Lower lobe of right lung (tissue), 2 donors: ENCODE measurements around the gene CDK19. TPM values are rescaled to one million over a fixed set of nuclear protein-coding genes. Genes with fewer than 3 reads are reported as not detected.
A peak's percentile ranks its signal among the peaks of the same experiment; 100 is the strongest.
"Not testable (repeated sequence)": the region's sequence is repeated elsewhere in the genome, so short reads cannot be mapped to it uniquely, and the experiment has no call there.

ENCODE experiments used
- ATAC-seq, 2 donors: fragments of 200-7000 bp; cut with Tn5 transposase; one replicate each; pipeline ENCODE4 v1.9.1; 2020 to 2022; ENCODE audit warnings: mild to moderate bottlenecking in 2 of 2, moderate library complexity in 2 of 2
- DNase-seq: peaks from one replicate; pipeline ENCODE4 v3.0.0-alpha.2; 2020
- H3K27ac ChIP-seq: fragments of 200-600 bp; one replicate; pipeline ENCODE4 v1.8.0; 2022
- H3K27me3 ChIP-seq: fragments of 200-600 bp; one replicate; pipeline ENCODE4 v1.8.0; 2022; ENCODE audit warnings: low read depth
- H3K36me3 ChIP-seq: fragments of 200-600 bp; one replicate; pipeline ENCODE4 v1.8.0; 2022; ENCODE audit warnings: mild to moderate bottlenecking
- H3K4me1 ChIP-seq: fragments of 200-600 bp; one replicate; pipeline ENCODE4 v1.8.0; 2022
- H3K4me3 ChIP-seq: fragments of 200-600 bp; one replicate; pipeline ENCODE4 v1.8.0; 2022; ENCODE audit warnings: mild to moderate bottlenecking
- H3K9me3 ChIP-seq: fragments of 200-600 bp; one replicate; pipeline ENCODE4 v1.8.0; 2022
- CTCF ChIP-seq: fragments of 200-600 bp; IDR thresholded peaks from one replicate; pipeline ENCODE4 v1.8.0; 2022; ENCODE audit warnings: antibody characterized with exemption, mild to moderate bottlenecking
- intact Hi-C: fragments of 100-400 bp; cut with DNase I; formaldehyde crosslinking; loops from one replicate; pipeline ENCODE4 v1.11.0; 2022
- total RNA-seq: library from RNA; stranded (reverse); fragmentation: NEBNext Ultra II Directional; extraction: Animal tissue kit (Norgen Biotek cat#: 25700); gene quantifications from one replicate; pipeline ENCODE4 v1.2.1, GENCODE V29; 2021
- donor health status: DM: no; HTN: yes; CAD: no; lungs with severe emphysema.

CDK19 gene
- total RNA-seq, 1 donor from 2014 or later = 26.0 TPM

DNA sequence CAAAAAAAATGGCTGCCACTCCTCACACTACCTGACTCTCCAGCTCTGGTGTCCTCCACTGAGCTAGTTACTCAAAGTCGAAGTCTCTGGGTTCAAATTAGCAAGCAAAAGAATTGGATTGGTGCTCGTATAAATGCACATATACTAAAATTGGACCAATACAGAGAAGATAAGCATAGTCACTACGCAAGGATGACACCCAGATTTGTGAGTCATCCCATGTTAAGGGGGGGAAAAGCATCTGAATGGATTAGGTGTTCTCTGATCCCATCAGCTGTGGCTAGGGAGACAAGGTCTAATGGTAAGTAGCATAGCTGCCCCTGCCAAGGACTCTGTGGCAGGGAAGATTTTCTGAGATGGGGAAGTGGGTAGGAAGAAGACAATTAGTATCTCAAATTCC is 41.0 kb upstream of the CDK19 start:
- no peak for ATAC-seq

DNA sequence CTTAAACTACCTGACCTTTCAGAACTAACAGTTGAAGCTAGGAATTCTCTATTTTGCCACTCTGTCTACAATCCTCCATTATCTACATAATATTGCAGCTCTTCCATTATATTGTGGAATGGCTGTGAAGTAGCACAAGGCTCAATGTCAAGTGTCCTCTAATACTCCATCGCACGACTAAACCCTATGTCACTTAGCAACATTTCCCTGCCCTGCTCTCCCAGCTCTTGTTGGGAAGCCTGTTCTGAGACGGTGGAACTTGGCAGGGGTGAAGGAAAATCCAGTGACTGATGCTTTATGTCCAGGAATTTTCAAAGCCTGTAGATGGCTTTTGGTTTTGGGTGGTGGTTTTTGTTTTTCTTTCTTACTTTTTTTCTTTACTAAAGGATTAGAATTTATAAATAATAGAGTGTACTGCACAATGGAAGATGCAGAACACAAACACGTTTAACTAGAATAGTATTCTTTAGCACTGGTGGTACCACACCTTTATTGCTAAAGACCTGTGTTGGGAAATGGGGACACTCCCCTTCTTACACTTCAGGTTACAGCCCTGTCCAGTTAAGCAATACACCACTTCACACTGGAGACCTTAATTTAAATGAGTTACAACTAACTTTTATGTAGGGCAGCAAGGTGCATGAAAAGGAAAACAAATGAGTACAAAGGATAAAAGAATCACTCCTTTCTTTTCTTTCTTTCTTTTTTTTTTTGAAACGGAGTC is 38.6 kb upstream of the CDK19 start:
- intact Hi-C loops = no loop called here
- Histone ChIP-seq H3K27ac (peak overlapping the region; percentile 72), H3K4me3 (no peak overlapping the region), H3K36me3 (no peaks in the 10 kb centered on the region), H3K9me3 (no peaks in the 10 kb centered on the region), H3K27me3 (no peaks in the 10 kb centered on the region), H3K4me1 (no peaks in the 10 kb centered on the region)
- no peak for TF ChIP-seq CTCF
- peak; percentile 88 to 89 for ATAC-seq
- DNase-seq = no peak

More for the DNA sequence above, 41.0 kb upstream of the CDK19 start:
- no peaks in the 10 kb centered on the region for H3K9me3 ChIP-seq
- DNase-seq = no peak
- peaks cover 9% of the 10 kb centered on the region for H3K4me1 ChIP-seq
- H3K27ac ChIP-seq = no peak overlapping the region
- H3K4me3 ChIP-seq = no peak overlapping the region
- H3K27me3 ChIP-seq = no peaks in the 10 kb centered on the region
- no peak for TF ChIP-seq CTCF
- intact Hi-C loops = no loop called here
- no peaks in the 10 kb centered on the region for H3K36me3 ChIP-seq

DNA sequence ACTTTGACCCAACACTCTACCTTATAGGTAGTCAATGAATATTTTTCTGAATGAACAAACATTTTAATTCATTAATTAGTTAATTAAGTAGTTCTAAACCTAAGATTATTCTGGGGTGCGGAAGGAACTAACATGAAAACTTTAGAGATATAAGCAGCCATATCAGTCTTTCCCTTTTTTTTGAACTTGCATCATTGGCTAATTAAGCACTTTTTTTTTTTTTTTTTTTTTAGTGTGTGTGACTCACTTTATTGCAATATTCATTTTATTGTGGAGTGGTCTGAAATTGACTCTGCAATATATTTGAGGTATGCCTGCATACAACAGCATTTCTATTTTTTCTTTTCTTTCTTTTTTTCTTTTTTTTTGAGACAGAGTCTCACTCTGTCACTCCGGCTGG is 37.5 kb upstream of the CDK19 start:
- H3K4me3 ChIP-seq = no peak overlapping the region
- peak overlapping the region; percentile 72 for H3K27ac ChIP-seq
- no peaks in the 10 kb centered on the region for H3K9me3 ChIP-seq
- H3K4me1 ChIP-seq = no peaks in the 10 kb centered on the region
- DNase-seq = no peak
- intact Hi-C loops = no loop called here
- no peak for ATAC-seq
- no peaks in the 10 kb centered on the region for H3K27me3 ChIP-seq
- TF ChIP-seq CTCF = no peak
- H3K36me3 ChIP-seq = no peaks in the 10 kb centered on the region

DNA sequence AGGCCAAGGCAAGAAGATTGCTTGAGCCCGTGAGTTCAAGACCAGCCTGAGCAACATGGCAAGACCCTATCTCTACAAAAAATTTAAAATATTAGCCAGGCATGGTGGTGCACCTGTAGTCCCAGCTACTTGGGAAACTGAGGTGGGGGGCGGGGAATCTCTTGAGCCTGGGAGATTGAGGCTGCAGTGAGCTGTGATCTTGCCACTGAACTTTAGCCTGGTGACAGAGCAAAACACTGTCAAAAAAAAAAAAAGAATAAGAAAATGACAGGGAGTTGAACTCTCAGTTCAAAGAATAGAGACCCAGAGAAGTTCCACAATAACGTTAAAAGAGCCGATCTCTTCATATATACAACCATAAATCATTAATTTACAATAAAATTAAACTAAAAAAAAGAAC is 34.5 kb upstream of the CDK19 start:
- H3K27me3 ChIP-seq = no peaks in the 10 kb centered on the region
- no peaks in the 10 kb centered on the region for H3K4me1 ChIP-seq
- no peak for DNase-seq
- no peaks in the 10 kb centered on the region for H3K9me3 ChIP-seq
- no peak for TF ChIP-seq CTCF
- H3K4me3 ChIP-seq = no peak overlapping the region
- intact Hi-C loops = no loop called here
- H3K36me3 ChIP-seq = no peaks in the 10 kb centered on the region
- no peak overlapping the region for H3K27ac ChIP-seq
- no peak for ATAC-seq

DNA sequence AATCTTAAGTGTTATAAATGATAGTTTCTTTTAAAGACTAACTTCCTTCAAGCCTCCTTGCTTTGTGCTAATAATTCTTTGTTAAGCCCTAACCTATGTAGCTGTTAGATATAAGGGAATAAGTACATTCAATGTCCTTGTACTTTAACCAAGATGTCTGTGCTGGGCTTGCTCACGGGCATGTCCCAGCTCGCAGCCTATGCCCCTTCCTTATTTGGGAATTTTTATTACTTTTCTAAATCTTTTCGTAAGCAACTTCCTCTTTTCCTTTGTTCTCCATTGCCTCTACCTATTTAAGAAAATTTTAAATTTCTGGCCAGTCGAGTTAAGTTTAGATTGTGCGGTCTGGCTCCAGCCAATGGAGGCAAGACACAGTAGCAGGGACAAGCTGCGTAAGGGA is 26.0 kb upstream of the CDK19 start:
- ATAC-seq = no peak
- no peaks in the 10 kb centered on the region for H3K27me3 ChIP-seq
- no peak for TF ChIP-seq CTCF
- no peak for DNase-seq
- no peaks in the 10 kb centered on the region for H3K36me3 ChIP-seq
- no peaks in the 10 kb centered on the region for H3K4me1 ChIP-seq
- no peak overlapping the region for H3K27ac ChIP-seq
- no peaks in the 10 kb centered on the region for H3K9me3 ChIP-seq
- intact Hi-C loops = no loop called here
- no peak overlapping the region for H3K4me3 ChIP-seq

DNA sequence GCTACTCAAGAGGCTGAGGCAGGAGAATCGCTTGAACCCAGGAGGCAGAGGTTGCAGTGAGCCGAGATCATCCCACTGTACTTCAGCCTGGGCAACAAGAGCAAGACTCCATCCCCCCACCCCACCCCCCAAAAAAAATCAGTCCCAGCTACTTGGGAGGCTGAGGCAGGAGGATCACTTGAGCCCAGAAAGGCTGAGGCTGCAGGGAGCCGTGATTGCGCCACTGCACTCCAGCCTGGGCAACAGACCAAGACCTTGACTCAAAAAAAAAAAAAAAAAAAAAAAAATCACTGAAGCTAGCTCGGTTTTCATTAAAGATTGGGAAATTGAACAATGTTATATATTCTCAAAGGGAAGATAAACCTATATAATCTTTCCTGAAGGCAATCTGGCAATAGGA is 20.5 kb upstream of the CDK19 start:
- intact Hi-C loops, H3K4me1 ChIP-seq, H3K36me3 ChIP-seq, H3K9me3 ChIP-seq, H3K27me3 ChIP-seq, H3K4me3 ChIP-seq, ATAC-seq, H3K27ac ChIP-seq, DNase-seq: not testable (repeated sequence)
